ENCODE data around the gene RCAN1. TPM values are rescaled to one million over a fixed set of nuclear protein-coding genes. Genes with fewer than 3 reads are reported as not detected.

RCAN1 gene
- total RNA-seq, 2 experiments from 2014 or later = 1.1 to 1.5 TPM

- H3K4me3 ChIP-seq (ENCODE audit: low read length) = no peak overlapping the region
- Mint-ChIP-seq H3K27me3 (no peaks in the 10 kb centered on the region), H3K9me3 (no peaks in the 10 kb centered on the region), H3K36me3 (ENCODE audit: low read depth) (peaks cover 13% of the 10 kb centered on the region), H3K27ac (no peak overlapping the region), H3K4me1 (ENCODE audit: low read depth) (peaks cover 9% of the 10 kb centered on the region), H3K4me3 (no peak overlapping the region)
- H3K27me3 ChIP-seq (ENCODE audit: control insufficient read depth in 1 of 2, insufficient read depth in 2 of 2, low read length in 2 of 2) = no peaks in the 10 kb centered on the region
- H3K36me3 ChIP-seq (ENCODE audit: insufficient read depth, low read length) = peaks cover 7% of the 10 kb centered on the region
- TF ChIP-seq CTCF (IDR thresholded peaks at IDR 0.05) = no peak
- POLR2A ChIA-PET = no interaction called here
- ATAC-seq (ENCODE audit: poor library complexity) (no peak), DNase-seq (no peak)
- no peak overlapping the region for H3K27ac ChIP-seq (ENCODE audit: low read depth in 1 of 2, low read length in 2 of 2)
- intact Hi-C loops (cut with DNase I, micrococcal nuclease) = no loop called here
- CTCF ChIA-PET = no interaction called here
- H3K4me1 ChIP-seq (ENCODE audit: insufficient read depth, low read length) = no peaks in the 10 kb centered on the region
- H3K9me3 ChIP-seq (ENCODE audit: control insufficient read depth in 1 of 2, insufficient read depth in 1 of 2, low read length in 2 of 2) = no peaks in the 10 kb centered on the region
Observed at GRCh38 chr21:34517039-34517438, 97.9 kb downstream of the RCAN1 start.

GRCh38 chr21:34514576-34515115 lies 100.3 kb downstream of the RCAN1 start:
- Mint-ChIP-seq H3K27me3 (no peaks in the 10 kb centered on the region), H3K27ac (no peak overlapping the region), H3K4me1 (ENCODE audit: low read depth) (peaks cover 9% of the 10 kb centered on the region), H3K36me3 (ENCODE audit: low read depth) (peaks cover 7% of the 10 kb centered on the region), H3K9me3 (no peaks in the 10 kb centered on the region), H3K4me3 (no peak overlapping the region)
- Histone ChIP-seq H3K9me3 (ENCODE audit: control insufficient read depth in 1 of 2, insufficient read depth in 1 of 2, low read length in 2 of 2) (no peaks in the 10 kb centered on the region), H3K4me3 (ENCODE audit: low read length) (no peak overlapping the region), H3K36me3 (ENCODE audit: insufficient read depth, low read length) (no peaks in the 10 kb centered on the region), H3K27ac (ENCODE audit: low read depth in 1 of 2, low read length in 2 of 2) (no peak overlapping the region), H3K4me1 (ENCODE audit: insufficient read depth, low read length) (no peaks in the 10 kb centered on the region), H3K27me3 (ENCODE audit: control insufficient read depth in 1 of 2, insufficient read depth in 2 of 2, low read length in 2 of 2) (no peaks in the 10 kb centered on the region)
- TF ChIP-seq CTCF (IDR thresholded peaks at IDR 0.05) = no peak
- DNase-seq (no peak), ATAC-seq (ENCODE audit: poor library complexity) (no peak)
- CTCF ChIA-PET = no interaction called here
- POLR2A ChIA-PET = no interaction called here
- intact Hi-C loops (cut with DNase I, micrococcal nuclease) = no loop called here

GRCh38 chr21:34513129-34513675 lies 101.7 kb downstream of the RCAN1 start:
- Mint-ChIP-seq H3K4me1 (ENCODE audit: low read depth) (peaks cover 9% of the 10 kb centered on the region), H3K9me3 (no peaks in the 10 kb centered on the region), H3K27ac (no peak overlapping the region), H3K27me3 (no peaks in the 10 kb centered on the region), H3K4me3 (no peak overlapping the region), H3K36me3 (ENCODE audit: low read depth) (peaks cover 7% of the 10 kb centered on the region)
- TF ChIP-seq CTCF (IDR thresholded peaks at IDR 0.05) = no peak
- Histone ChIP-seq H3K36me3 (ENCODE audit: insufficient read depth, low read length) (no peaks in the 10 kb centered on the region), H3K27me3 (ENCODE audit: control insufficient read depth in 1 of 2, insufficient read depth in 2 of 2, low read length in 2 of 2) (no peaks in the 10 kb centered on the region), H3K4me1 (ENCODE audit: insufficient read depth, low read length) (no peaks in the 10 kb centered on the region), H3K9me3 (ENCODE audit: control insufficient read depth in 1 of 2, insufficient read depth in 1 of 2, low read length in 2 of 2) (no peaks in the 10 kb centered on the region), H3K27ac (ENCODE audit: low read depth in 1 of 2, low read length in 2 of 2) (no peak overlapping the region), H3K4me3 (ENCODE audit: low read length) (no peak overlapping the region)
- CTCF ChIA-PET = no interaction called here
- POLR2A ChIA-PET = no interaction called here
- intact Hi-C loops (cut with DNase I, micrococcal nuclease) = no loop called here
- ATAC-seq (ENCODE audit: poor library complexity) (no peak), DNase-seq (peak in 2 of 14 experiments; percentile 11 to 25)

Data from CD4-positive, alpha-beta T cell (primary cell).